GM19351 (cell line): ENCODE data around the gene LCT.

ENCODE experiments used
- ATAC-seq: cut with Tn5 transposase; IDR thresholded peaks from one replicate; pipeline ENCODE4 v1.9.1; 2021; ENCODE audit warnings: mild to moderate bottlenecking, moderate library complexity; ENCODE audit not compliant: unreplicated experiment

Gene LCT

GRCh38 chr2:135743860-135744259 lies 93.1 kb downstream of the LCT start:
- no peak for ATAC-seq

GRCh38 chr2:135742325-135742757 lies 94.6 kb downstream of the LCT start:
- ATAC-seq = peak; percentile 20

- peak; percentile 85 for ATAC-seq
Observed at GRCh38 chr2:135741395-135742324, 95.3 kb downstream of the LCT start, which contains the start of gene UBXN4. Gene UBXN4, plus strand, starts transcription at chr2:135741855. Its CDS starts 75 bp downstream, at chr2:135741930.

GRCh38 chr2:135741043-135741394 lies 96.0 kb downstream of the LCT start:
- no peak for ATAC-seq

DNA sequence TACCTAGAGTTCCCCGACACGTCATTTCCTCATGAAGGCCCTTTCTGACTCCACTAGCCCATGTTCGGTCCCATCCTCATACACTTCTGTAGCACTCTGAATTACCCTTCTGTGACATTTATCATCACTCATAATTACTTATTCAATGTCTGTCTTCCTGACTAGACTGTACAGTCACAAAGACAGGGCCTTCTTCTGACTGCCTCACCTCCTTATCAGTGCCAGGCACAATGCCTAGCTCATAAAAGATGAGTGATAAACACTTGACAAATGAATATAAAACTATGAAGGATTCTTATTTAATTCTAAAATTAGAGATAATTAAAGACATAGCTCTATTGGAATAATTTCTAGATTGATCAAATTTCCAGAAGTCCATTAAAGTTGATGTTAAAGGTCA lies 96.8 kb downstream of the LCT start:
- no peak for ATAC-seq
